Erythroblast (primary cell): Measurements from ENCODE around the gene HSPB1.

Experiments
- GATA1 ChIP-seq: IDR thresholded peaks from 2 replicates; pipeline ENCODE4 v1.6.1; 2011; ENCODE audit warnings: low read depth, mild to moderate bottlenecking, control low read depth, low read length, moderate library complexity
- POLR2A ChIP-seq: IDR thresholded peaks from 2 replicates; pipeline ENCODE4 v1.6.1; 2011; ENCODE audit warnings: mild to moderate bottlenecking, low read length

GRCh38 chr7:76280408-76280807 is 22.1 kb upstream of the HSPB1 start:
- TF ChIP-seq POLR2A (no peak), GATA1 (no peak)
